G401 (cell line): ENCODE measurements around the gene TMEM150C. TPM values are rescaled to one million over a fixed set of nuclear protein-coding genes. Genes with fewer than 3 reads are reported as not detected.

Source experiments
- DNase-seq: peaks from one replicate; pipeline ENCODE4 v3.0.0-alpha.2; 2015; ENCODE audit warnings: low spot score
- in situ Hi-C: cut with HindIII; loops from 2 replicates; pipeline ENCODE4 v1.10.0; 2016; ENCODE audit warnings: low sequenced_read_pairs, mixed read lengths
- total RNA-seq: library from RNA; depleted of rRNA; stranded (reverse); fragments of >200 nt; shearing (Covaris generic); gene quantifications from 2 replicates; pipeline ENCODE4 v1.2.3, GENCODE V29; 2014; rRNA removed

The TMEM150C gene
- total RNA-seq, 1 experiment from 2014 or later = 3.6 TPM

DNA sequence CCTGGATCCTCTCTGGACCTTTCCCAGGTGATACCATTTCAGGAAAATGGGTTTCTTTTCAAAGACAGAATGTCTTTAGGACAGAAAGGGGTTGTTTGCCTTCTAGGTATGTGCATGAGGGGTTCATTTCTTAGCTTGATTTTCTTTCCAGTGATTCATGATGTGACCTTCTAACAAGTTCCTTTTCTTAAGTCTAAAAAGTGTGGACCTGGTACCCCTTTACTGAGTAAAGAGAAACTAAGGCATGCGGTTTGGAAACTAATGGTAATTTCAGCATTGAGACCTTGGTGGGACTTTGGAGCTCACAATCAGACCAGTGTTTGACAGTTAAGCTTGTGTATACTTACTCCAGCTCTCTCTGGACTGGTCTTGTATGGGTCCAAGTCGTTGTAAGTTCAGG lies 122.7 kb downstream of the TMEM150C start:
- DNase-seq = no peak
- in situ Hi-C loops = no loop called here

DNA sequence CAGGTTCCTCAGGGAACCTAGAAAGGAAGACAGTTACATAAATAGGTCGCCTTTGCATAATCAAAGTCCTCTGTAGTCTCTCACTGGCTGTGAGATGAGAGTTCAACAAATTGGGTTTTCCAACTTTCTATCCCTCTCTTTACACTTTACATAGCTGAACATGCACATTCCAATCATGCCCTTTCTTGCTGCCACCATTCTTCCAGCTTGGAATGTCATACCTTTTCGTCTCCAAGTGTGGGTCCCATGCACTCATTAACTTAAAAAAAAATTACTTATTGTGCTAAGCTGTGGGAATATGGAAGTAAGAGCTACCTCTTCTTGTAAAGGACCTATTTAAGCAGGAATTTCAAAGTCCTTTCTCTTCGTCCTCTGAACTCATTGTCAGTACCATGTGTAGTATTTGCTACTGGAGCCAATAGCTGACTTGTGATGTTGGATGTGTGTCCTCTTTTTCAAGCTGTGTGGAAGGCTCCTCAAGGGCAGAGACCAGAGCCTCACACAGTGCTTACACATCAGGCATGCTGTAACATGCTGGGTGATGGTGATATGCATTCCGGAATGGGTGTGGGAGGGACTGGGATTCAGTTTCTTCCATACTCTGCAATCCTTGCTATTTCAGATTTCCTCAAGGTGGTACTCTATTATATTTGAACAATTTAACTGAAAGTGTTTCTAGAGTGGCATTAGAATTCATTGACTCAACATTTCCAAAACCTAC lies 124.3 kb downstream of the TMEM150C start:
- no peak for DNase-seq
- in situ Hi-C loops = no loop called here

DNA sequence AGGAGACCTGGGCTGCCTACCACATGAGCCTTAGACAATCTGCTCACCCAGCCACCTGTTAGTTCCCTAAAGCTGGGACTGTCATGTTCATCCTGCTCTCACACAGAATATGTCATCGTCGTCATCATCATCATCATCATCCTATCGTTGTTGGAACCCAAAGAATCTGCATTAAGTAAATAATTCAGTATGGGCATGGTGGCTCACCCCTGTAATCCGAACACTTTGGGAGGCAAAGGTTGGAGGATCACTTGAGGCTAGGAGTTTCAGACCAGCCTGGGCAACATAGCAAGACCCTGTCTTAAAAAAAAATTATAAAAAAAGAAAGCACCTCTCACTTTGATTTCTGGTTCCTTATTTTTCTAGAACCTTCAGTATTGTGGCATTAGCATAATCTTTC lies 125.0 kb downstream of the TMEM150C start:
- in situ Hi-C loops = no loop called here
- no peak for DNase-seq

DNA sequence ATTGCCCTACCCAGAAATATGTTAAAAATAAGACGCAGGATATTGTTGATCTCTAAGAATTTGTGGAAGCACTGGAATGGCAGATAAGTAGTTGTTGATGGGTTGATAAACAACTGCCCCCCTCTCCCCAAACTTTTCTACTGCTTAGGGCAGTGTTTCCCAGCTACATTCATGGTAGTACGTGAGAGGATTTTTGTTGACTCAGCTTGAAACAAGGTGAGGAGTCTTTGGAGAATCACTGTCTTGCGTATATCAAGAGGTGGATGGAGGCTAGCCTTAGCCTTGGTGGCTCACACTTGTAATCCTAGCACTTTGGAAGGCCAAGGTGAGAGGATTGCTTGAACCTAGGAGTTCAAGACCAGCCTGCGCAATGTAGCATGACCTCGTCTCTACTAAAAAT lies 125.7 kb downstream of the TMEM150C start:
- no peak for DNase-seq
- in situ Hi-C loops = no loop called here

DNA sequence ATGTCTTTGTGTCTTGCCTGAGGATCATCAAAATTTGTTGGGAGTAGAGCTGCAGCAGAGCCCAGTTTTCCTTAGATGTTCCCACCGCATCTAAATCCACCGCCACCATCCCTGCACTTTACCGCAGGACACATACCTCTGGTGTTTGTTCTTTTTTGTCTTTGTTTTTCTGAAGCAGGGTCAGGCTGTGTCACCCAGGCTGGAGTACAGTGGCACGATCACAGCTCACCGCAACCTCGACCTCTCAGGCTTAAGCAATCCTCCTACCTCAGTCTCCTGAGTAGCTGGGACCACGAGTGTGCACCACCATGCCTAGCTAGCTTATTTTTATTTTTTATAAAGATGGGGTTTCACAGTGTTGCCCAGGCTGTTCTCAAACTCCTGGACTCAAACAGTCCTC lies 126.8 kb downstream of the TMEM150C start:
- no peak for DNase-seq
- in situ Hi-C loops = no loop called here

DNA sequence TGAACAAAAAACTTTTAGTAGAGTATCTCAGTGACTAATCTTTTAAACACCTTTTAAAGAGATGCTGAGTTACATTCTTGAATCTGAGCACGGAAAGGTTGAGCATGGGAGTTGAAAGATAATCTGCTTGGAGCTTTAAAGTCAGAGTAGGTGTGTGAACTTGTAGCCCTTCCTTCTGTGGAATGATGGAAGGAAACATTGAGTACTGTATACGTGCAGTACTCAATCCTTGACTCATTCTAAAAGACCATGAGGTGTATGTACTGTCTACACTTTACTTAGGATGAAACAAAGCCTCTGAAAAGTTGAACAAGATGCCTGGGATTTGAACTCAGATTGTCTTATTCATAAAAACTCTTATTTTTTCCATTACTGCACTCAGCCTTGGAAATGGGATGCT lies 128.0 kb downstream of the TMEM150C start:
- no peak for DNase-seq
- in situ Hi-C loops = no loop called here

Other genes starting within 250 kb of the TMEM150C start
- 63.4 and 86.4 TPM in 2 replicates for gene HNRNPD, start 188.0 kb downstream of the TMEM150C start, total RNA-seq
- gene HNRNPDL, start 131.5 kb downstream of the TMEM150C start, total RNA-seq = 254 and 315 TPM in 2 replicates
- 78.0 and 98.4 TPM in 2 replicates for gene ENOPH1, start 131.4 kb downstream of the TMEM150C start, total RNA-seq
- gene SCD5, start 236.8 kb upstream of the TMEM150C start, total RNA-seq = 10.1 and 10.2 TPM in 2 replicates